Measurements from ENCODE around the gene NOBOX. TPM values are rescaled to one million over a fixed set of nuclear protein-coding genes. Genes with fewer than 3 reads are reported as not detected.

Gene NOBOX
- not detected for total RNA-seq

DNA sequence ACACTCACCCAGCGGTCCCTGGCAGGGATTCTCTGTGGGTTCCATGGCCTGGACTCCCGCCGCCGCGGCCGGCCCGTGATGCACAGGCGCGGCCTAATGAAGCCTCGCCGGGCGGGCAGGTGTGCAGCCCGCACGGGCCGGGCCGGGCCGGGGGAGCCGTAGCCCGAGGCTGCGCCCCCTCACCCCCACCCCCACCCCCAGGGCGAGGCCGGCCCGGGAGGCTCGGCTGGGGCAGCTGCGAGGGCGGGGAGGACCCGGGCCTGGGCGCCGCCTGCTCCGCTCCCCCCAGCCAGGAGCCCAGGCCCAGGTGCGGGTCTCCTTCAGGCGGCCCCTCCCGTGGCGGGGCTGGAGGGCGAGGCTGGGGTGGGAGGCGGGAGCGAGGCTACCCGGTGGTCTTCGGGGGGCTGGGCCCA lies at the start of gene NOBOX:
TSS of gene NOBOX (minus strand) at position 45 of the 413 bp plus-strand sequence.
- Histone ChIP-seq H3K9me3 (no peaks in the 10 kb centered on the region), H3K4me1 (peaks cover 20% of the 10 kb centered on the region), H3K4me3 (no peak within 1 kb of the TSS), H3K27ac (no peak within 1 kb of the TSS), H3K36me3 (no peaks in the 10 kb centered on the region), H3K27me3 (no peaks in the 10 kb centered on the region)
- no CpG with 5 or more reads among the region's 39 CpGs for WGBS
- TF ChIP-seq, protein P1, sequence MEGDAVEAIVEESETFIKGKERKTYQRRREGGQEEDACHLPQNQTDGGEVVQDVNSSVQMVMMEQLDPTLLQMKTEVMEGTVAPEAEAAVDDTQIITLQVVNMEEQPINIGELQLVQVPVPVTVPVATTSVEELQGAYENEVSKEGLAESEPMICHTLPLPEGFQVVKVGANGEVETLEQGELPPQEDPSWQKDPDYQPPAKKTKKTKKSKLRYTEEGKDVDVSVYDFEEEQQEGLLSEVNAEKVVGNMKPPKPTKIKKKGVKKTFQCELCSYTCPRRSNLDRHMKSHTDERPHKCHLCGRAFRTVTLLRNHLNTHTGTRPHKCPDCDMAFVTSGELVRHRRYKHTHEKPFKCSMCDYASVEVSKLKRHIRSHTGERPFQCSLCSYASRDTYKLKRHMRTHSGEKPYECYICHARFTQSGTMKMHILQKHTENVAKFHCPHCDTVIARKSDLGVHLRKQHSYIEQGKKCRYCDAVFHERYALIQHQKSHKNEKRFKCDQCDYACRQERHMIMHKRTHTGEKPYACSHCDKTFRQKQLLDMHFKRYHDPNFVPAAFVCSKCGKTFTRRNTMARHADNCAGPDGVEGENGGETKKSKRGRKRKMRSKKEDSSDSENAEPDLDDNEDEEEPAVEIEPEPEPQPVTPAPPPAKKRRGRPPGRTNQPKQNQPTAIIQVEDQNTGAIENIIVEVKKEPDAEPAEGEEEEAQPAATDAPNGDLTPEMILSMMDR (IDR thresholded peaks at IDR 0.05) = no peak
- TF ChIP-seq POLR2AphosphoS5 (IDR thresholded peaks at IDR 0.05) = no peak
- TF ChIP-seq POLR2A (IDR thresholded peaks at IDR 0.05) = no peak
- TF ChIP-seq EP300 (IDR thresholded peaks at IDR 0.05) = no peak
- no peak for DNase-seq (ENCODE audit: low spot score in 2 of 2)

DNA sequence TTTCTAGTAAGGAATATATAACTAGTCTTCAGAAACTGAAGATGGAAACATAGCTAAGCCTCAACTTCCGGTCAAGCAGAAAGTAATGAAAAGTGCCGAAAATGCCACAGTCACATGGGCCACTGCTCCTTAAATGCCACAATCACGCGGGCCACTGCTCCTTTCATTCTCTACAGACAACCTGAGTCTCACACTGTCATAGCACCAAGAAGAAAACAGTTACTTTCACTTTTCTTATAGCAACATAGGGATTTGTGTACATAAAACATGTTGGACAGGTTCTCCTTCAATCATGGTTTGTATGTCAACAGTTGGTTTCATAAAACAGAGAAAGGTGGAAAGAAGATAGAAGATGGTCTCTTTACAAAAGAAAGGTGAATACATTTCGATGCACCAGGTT lies 48.6 kb upstream of the NOBOX start:
- Histone ChIP-seq H3K36me3 (no peaks in the 10 kb centered on the region), H3K9me3 (no peaks in the 10 kb centered on the region), H3K4me1 (no peaks in the 10 kb centered on the region), H3K27ac (no peak overlapping the region), H3K27me3 (no peaks in the 10 kb centered on the region), H3K4me3 (no peak overlapping the region)
- TF ChIP-seq EP300 (IDR thresholded peaks at IDR 0.05) (no peak), POLR2A (IDR thresholded peaks at IDR 0.05) (no peak), POLR2AphosphoS5 (IDR thresholded peaks at IDR 0.05) (no peak)
- TF ChIP-seq, protein P1 (IDR thresholded peaks at IDR 0.05) = no peak
- no peak for DNase-seq (ENCODE audit: low spot score in 2 of 2)
- 93% methylated on average over 5 of the region's 5 CpGs for WGBS

DNA sequence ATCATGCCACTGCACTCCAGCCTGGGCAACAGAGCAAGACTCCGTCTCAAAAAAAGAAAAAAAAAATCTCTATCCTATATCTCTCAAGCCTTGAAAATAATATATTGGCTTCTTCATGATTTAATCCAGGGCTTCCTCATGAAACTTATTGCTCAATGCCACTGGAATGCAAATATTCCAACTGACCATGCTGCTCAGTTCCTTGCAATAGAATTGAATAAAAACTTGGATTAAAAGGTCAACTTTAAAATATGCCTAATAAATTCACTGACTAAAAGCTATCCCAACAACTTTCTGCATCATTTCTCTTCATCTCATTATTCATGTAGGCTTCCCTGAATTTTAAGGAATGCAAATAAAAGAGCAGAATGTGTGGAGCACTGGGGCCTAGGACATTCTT lies 42.1 kb upstream of the NOBOX start:
- DNase-seq (ENCODE audit: low spot score in 2 of 2) = no peak
- Histone ChIP-seq H3K27me3 (no peaks in the 10 kb centered on the region), H3K36me3 (no peaks in the 10 kb centered on the region), H3K4me1 (no peaks in the 10 kb centered on the region), H3K27ac (no peak overlapping the region), H3K9me3 (no peaks in the 10 kb centered on the region), H3K4me3 (no peak overlapping the region)
- WGBS = 77% methylated on average over 1 of the region's 1 CpG
- no peak for TF ChIP-seq POLR2AphosphoS5 (IDR thresholded peaks at IDR 0.05)
- no peak for TF ChIP-seq POLR2A (IDR thresholded peaks at IDR 0.05)
- no peak for TF ChIP-seq EP300 (IDR thresholded peaks at IDR 0.05)
- TF ChIP-seq, protein P1 (IDR thresholded peaks at IDR 0.05) = no peak

DNA sequence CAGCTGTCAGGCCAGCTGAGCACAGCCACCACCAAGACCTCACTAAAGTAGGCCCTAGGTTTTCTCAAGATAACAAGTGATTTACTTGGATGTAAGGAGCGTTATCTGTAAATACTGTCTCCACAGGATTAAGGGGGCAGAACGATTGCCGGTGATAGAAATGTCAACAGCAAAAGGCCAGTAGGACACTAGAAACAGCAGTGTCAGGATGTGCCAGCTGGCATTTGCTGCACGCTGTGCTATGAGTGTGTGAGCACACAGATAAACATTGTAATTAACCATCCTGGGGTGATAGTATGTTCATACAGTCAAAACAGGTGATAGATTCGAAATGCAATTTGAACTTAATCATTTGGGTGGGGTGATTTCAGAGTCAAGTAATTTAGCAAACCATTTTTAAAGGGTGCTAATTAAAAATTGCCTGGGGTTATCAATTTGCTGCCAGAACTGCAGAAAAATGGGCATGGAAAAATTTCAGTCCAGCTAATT lies 36.3 kb upstream of the NOBOX start:
- H3K4me1 ChIP-seq = no peaks in the 10 kb centered on the region
- no peaks in the 10 kb centered on the region for H3K9me3 ChIP-seq
- no peaks in the 10 kb centered on the region for H3K36me3 ChIP-seq
- 45% methylated on average over 5 of the region's 5 CpGs for WGBS
- no peak overlapping the region for H3K4me3 ChIP-seq
- H3K27ac ChIP-seq = no peak overlapping the region
- H3K27me3 ChIP-seq = no peaks in the 10 kb centered on the region
- no peak for DNase-seq (ENCODE audit: low spot score in 2 of 2)
- TF ChIP-seq, protein P1 (IDR thresholded peaks at IDR 0.05) = no peak

DNA sequence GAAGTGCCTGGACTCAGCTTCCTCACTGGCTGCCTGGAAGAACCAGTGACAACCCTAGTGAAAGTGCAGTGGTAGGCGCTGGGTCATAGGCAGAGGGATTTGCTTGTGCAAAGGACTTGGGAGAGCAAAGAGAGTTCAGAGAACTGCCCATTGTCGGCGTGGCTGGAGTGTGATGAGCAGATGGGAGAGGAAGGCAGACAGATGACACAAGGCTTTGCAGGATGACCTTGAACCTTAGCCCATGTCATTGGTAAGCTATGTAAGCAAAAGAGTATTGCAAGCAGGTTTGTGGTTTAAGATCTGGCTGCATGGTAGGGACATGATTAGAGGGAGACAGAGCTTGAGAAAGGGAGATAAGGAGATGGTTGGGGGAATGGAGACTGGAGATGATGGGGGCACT lies 35.3 kb upstream of the NOBOX start:
- Histone ChIP-seq H3K4me1 (no peaks in the 10 kb centered on the region), H3K27me3 (no peaks in the 10 kb centered on the region), H3K27ac (no peak overlapping the region), H3K36me3 (no peaks in the 10 kb centered on the region), H3K4me3 (no peak overlapping the region), H3K9me3 (no peaks in the 10 kb centered on the region)
- no peak for DNase-seq (ENCODE audit: low spot score in 2 of 2)
- TF ChIP-seq, protein P1 (IDR thresholded peaks at IDR 0.05) = no peak
- TF ChIP-seq EP300 (IDR thresholded peaks at IDR 0.05) = no peak
- TF ChIP-seq POLR2AphosphoS5 (IDR thresholded peaks at IDR 0.05) = no peak
- no peak for TF ChIP-seq POLR2A (IDR thresholded peaks at IDR 0.05)
- 98% methylated on average over 3 of the region's 3 CpGs for WGBS

Data from suprapubic skin (tissue), 4 donors.